ENCODE measurements around the gene CDKL2. TPM values are rescaled to one million over a fixed set of nuclear protein-coding genes. Genes with fewer than 3 reads are reported as not detected.

CDKL2 gene
- total RNA-seq, result not detected

- no peak within 1 kb of the TSS for H3K27ac ChIP-seq (ENCODE audit: low read depth, low read length)
- H3K36me3 ChIP-seq (ENCODE audit: control insufficient read depth in 3 of 3, insufficient read depth in 3 of 3, low read length in 3 of 3), result no peaks in the 10 kb centered on the region
- no peaks in the 10 kb centered on the region for H3K27me3 ChIP-seq (ENCODE audit: control insufficient read depth in 3 of 3, insufficient read depth in 3 of 3, low read length in 3 of 3)
- peak within 1 kb of the TSS; percentile 57 to 76 (median 69) for H3K9ac ChIP-seq (ENCODE audit: low read depth in 1 of 3, low read length in 3 of 3)
- no peaks in the 10 kb centered on the region for H3K9me3 ChIP-seq (ENCODE audit: control insufficient read depth in 3 of 3, low read length in 3 of 3)
- peak within 1 kb of the TSS; percentile 83 to 89 (median 85) for H3K4me3 ChIP-seq (ENCODE audit: low read length in 3 of 3)
- peaks cover 8 to 15% (median 10%) of the 10 kb centered on the region in 3 donors for H3K4me1 ChIP-seq (ENCODE audit: control insufficient read depth in 3 of 3, insufficient read depth in 3 of 3, low read length in 3 of 3)
Observed at GRCh38 chr4:75630174-75630936, at the start of gene CDKL2. TSS of gene CDKL2 (minus strand) at chr4:75630528. CDS start at chr4:75625988, 4,540 bp downstream.

- H3K4me3 ChIP-seq (ENCODE audit: low read length in 3 of 3), result no peak overlapping the region
- peaks cover 3 to 12% (median 10%) of the 10 kb centered on the region in 3 donors for H3K4me1 ChIP-seq (ENCODE audit: control insufficient read depth in 3 of 3, insufficient read depth in 3 of 3, low read length in 3 of 3)
- no peaks in the 10 kb centered on the region for H3K36me3 ChIP-seq (ENCODE audit: control insufficient read depth in 3 of 3, insufficient read depth in 3 of 3, low read length in 3 of 3)
- no peaks in the 10 kb centered on the region for H3K27me3 ChIP-seq (ENCODE audit: control insufficient read depth in 3 of 3, insufficient read depth in 3 of 3, low read length in 3 of 3)
- H3K9ac ChIP-seq (ENCODE audit: low read depth in 1 of 3, low read length in 3 of 3), result no peak overlapping the region
- no peak overlapping the region for H3K27ac ChIP-seq (ENCODE audit: low read depth, low read length)
- no peaks in the 10 kb centered on the region for H3K9me3 ChIP-seq (ENCODE audit: control insufficient read depth in 3 of 3, low read length in 3 of 3)
Observed at GRCh38 chr4:75678965-75679364, 48.6 kb upstream of the CDKL2 start.

GRCh38 chr4:75678473-75678872 lies 48.1 kb upstream of the CDKL2 start:
- H3K9me3 ChIP-seq (ENCODE audit: control insufficient read depth in 3 of 3, low read length in 3 of 3), result no peaks in the 10 kb centered on the region
- no peaks in the 10 kb centered on the region for H3K36me3 ChIP-seq (ENCODE audit: control insufficient read depth in 3 of 3, insufficient read depth in 3 of 3, low read length in 3 of 3)
- H3K4me3 ChIP-seq (ENCODE audit: low read length in 3 of 3), result no peak overlapping the region
- H3K27ac ChIP-seq (ENCODE audit: low read depth, low read length), result no peak overlapping the region
- no peak overlapping the region for H3K9ac ChIP-seq (ENCODE audit: low read depth in 1 of 3, low read length in 3 of 3)
- no peaks in the 10 kb centered on the region for H3K27me3 ChIP-seq (ENCODE audit: control insufficient read depth in 3 of 3, insufficient read depth in 3 of 3, low read length in 3 of 3)
- H3K4me1 ChIP-seq (ENCODE audit: control insufficient read depth in 3 of 3, insufficient read depth in 3 of 3, low read length in 3 of 3), result peaks cover 3 to 15% (median 15%) of the 10 kb centered on the region in 3 donors

GRCh38 chr4:75675004-75675531 lies 44.7 kb upstream of the CDKL2 start:
- H3K9me3 ChIP-seq (ENCODE audit: control insufficient read depth in 3 of 3, low read length in 3 of 3), result no peaks in the 10 kb centered on the region
- H3K27me3 ChIP-seq (ENCODE audit: control insufficient read depth in 3 of 3, insufficient read depth in 3 of 3, low read length in 3 of 3), result no peaks in the 10 kb centered on the region
- no peak overlapping the region for H3K27ac ChIP-seq (ENCODE audit: low read depth, low read length)
- H3K36me3 ChIP-seq (ENCODE audit: control insufficient read depth in 3 of 3, insufficient read depth in 3 of 3, low read length in 3 of 3), result no peaks in the 10 kb centered on the region
- peaks cover 17 to 33% (median 19%) of the 10 kb centered on the region in 3 donors for H3K4me1 ChIP-seq (ENCODE audit: control insufficient read depth in 3 of 3, insufficient read depth in 3 of 3, low read length in 3 of 3)
- no peak overlapping the region for H3K4me3 ChIP-seq (ENCODE audit: low read length in 3 of 3)
- H3K9ac ChIP-seq (ENCODE audit: low read depth in 1 of 3, low read length in 3 of 3), result no peak overlapping the region

- peaks cover 21 to 33% (median 21%) of the 10 kb centered on the region in 3 donors for H3K4me1 ChIP-seq (ENCODE audit: control insufficient read depth in 3 of 3, insufficient read depth in 3 of 3, low read length in 3 of 3)
- H3K4me3 ChIP-seq (ENCODE audit: low read length in 3 of 3), result peak overlapping the region; percentile 83 to 99 (median 98)
- peak overlapping the region; percentile 92 for H3K27ac ChIP-seq (ENCODE audit: low read depth, low read length)
- H3K27me3 ChIP-seq (ENCODE audit: control insufficient read depth in 3 of 3, insufficient read depth in 3 of 3, low read length in 3 of 3), result no peaks in the 10 kb centered on the region
- H3K9ac ChIP-seq (ENCODE audit: low read depth in 1 of 3, low read length in 3 of 3), result peak overlapping the region; percentile 94 to 99 (median 98)
- H3K36me3 ChIP-seq (ENCODE audit: control insufficient read depth in 3 of 3, insufficient read depth in 3 of 3, low read length in 3 of 3), result no peaks in the 10 kb centered on the region
- no peaks in the 10 kb centered on the region for H3K9me3 ChIP-seq (ENCODE audit: control insufficient read depth in 3 of 3, low read length in 3 of 3)
Observed at GRCh38 chr4:75673959-75674328, 43.6 kb upstream of the CDKL2 start.

GRCh38 chr4:75673027-75673958 lies 43.0 kb upstream of the CDKL2 start, which contains the start of gene G3BP2:
TSS of gene G3BP2 (minus strand) at chr4:75673411. CDS start at chr4:75662025, 11,386 bp downstream.
- peak within 1 kb of the TSS; percentile 83 to 99 (median 98) for H3K4me3 ChIP-seq (ENCODE audit: low read length in 3 of 3)
- H3K9me3 ChIP-seq (ENCODE audit: control insufficient read depth in 3 of 3, low read length in 3 of 3), result no peaks in the 10 kb centered on the region
- H3K36me3 ChIP-seq (ENCODE audit: control insufficient read depth in 3 of 3, insufficient read depth in 3 of 3, low read length in 3 of 3), result no peaks in the 10 kb centered on the region
- H3K9ac ChIP-seq (ENCODE audit: low read depth in 1 of 3, low read length in 3 of 3), result peak within 1 kb of the TSS; percentile 94 to 99 (median 98)
- H3K27ac ChIP-seq (ENCODE audit: low read depth, low read length), result peak within 1 kb of the TSS; percentile 92
- H3K27me3 ChIP-seq (ENCODE audit: control insufficient read depth in 3 of 3, insufficient read depth in 3 of 3, low read length in 3 of 3), result no peaks in the 10 kb centered on the region
- H3K4me1 ChIP-seq (ENCODE audit: control insufficient read depth in 3 of 3, insufficient read depth in 3 of 3, low read length in 3 of 3), result peaks cover 22 to 38% (median 22%) of the 10 kb centered on the region in 3 donors

- peaks cover 22 to 44% (median 24%) of the 10 kb centered on the region in 3 donors for H3K4me1 ChIP-seq (ENCODE audit: control insufficient read depth in 3 of 3, insufficient read depth in 3 of 3, low read length in 3 of 3)
- H3K9me3 ChIP-seq (ENCODE audit: control insufficient read depth in 3 of 3, low read length in 3 of 3), result no peaks in the 10 kb centered on the region
- peak overlapping the region; percentile 94 to 99 (median 98) for H3K9ac ChIP-seq (ENCODE audit: low read depth in 1 of 3, low read length in 3 of 3)
Observed at GRCh38 chr4:75672461-75673026, 42.2 kb upstream of the CDKL2 start.

GRCh38 chr4:75671802-75672421 lies 41.6 kb upstream of the CDKL2 start:
- H3K36me3 ChIP-seq (ENCODE audit: control insufficient read depth in 3 of 3, insufficient read depth in 3 of 3, low read length in 3 of 3), result no peaks in the 10 kb centered on the region
- H3K4me3 ChIP-seq (ENCODE audit: low read length in 3 of 3), result peak overlapping the region; percentile 83 to 99 (median 98)
- H3K4me1 ChIP-seq (ENCODE audit: control insufficient read depth in 3 of 3, insufficient read depth in 3 of 3, low read length in 3 of 3), result peaks cover 24 to 46% (median 24%) of the 10 kb centered on the region in 3 donors
- peak overlapping the region; percentile 94 to 99 (median 98) for H3K9ac ChIP-seq (ENCODE audit: low read depth in 1 of 3, low read length in 3 of 3)
- H3K9me3 ChIP-seq (ENCODE audit: control insufficient read depth in 3 of 3, low read length in 3 of 3), result no peaks in the 10 kb centered on the region
- H3K27me3 ChIP-seq (ENCODE audit: control insufficient read depth in 3 of 3, insufficient read depth in 3 of 3, low read length in 3 of 3), result no peaks in the 10 kb centered on the region
- peak overlapping the region; percentile 92 for H3K27ac ChIP-seq (ENCODE audit: low read depth, low read length)

More at GRCh38 chr4:75672461-75673026, 42.2 kb upstream of the CDKL2 start:
- H3K27ac ChIP-seq (ENCODE audit: low read depth, low read length), result peak overlapping the region; percentile 92
- no peaks in the 10 kb centered on the region for H3K36me3 ChIP-seq (ENCODE audit: control insufficient read depth in 3 of 3, insufficient read depth in 3 of 3, low read length in 3 of 3)
- H3K4me3 ChIP-seq (ENCODE audit: low read length in 3 of 3), result peak overlapping the region; percentile 83 to 99 (median 98)
- no peaks in the 10 kb centered on the region for H3K27me3 ChIP-seq (ENCODE audit: control insufficient read depth in 3 of 3, insufficient read depth in 3 of 3, low read length in 3 of 3)

- H3K27me3 ChIP-seq (ENCODE audit: control insufficient read depth in 3 of 3, insufficient read depth in 3 of 3, low read length in 3 of 3), result no peaks in the 10 kb centered on the region
- no peaks in the 10 kb centered on the region for H3K9me3 ChIP-seq (ENCODE audit: control insufficient read depth in 3 of 3, low read length in 3 of 3)
- H3K4me1 ChIP-seq (ENCODE audit: control insufficient read depth in 3 of 3, insufficient read depth in 3 of 3, low read length in 3 of 3), result peaks cover 18 to 37% (median 31%) of the 10 kb centered on the region in 3 donors
- no peak overlapping the region for H3K9ac ChIP-seq (ENCODE audit: low read depth in 1 of 3, low read length in 3 of 3)
- no peak overlapping the region for H3K4me3 ChIP-seq (ENCODE audit: low read length in 3 of 3)
- H3K27ac ChIP-seq (ENCODE audit: low read depth, low read length), result no peak overlapping the region
- H3K36me3 ChIP-seq (ENCODE audit: control insufficient read depth in 3 of 3, insufficient read depth in 3 of 3, low read length in 3 of 3), result no peaks in the 10 kb centered on the region
Observed at GRCh38 chr4:75668596-75668995, 38.3 kb upstream of the CDKL2 start.
